SK-N-SH treated with all-trans-retinoic acid at 6 μM for 48 hours (cell line): ENCODE data around the gene SLC3A2.

ENCODE experiments used
- ATAC-seq: fragments of 200-7000 bp; cut with Tn5 transposase; 3 replicates; pipeline ENCODE4 v1.9.1; 2020; ENCODE audit warnings: mild to moderate bottlenecking, moderate library complexity
- ARNTL ChIP-seq: fragments of 450-650 bp; formaldehyde crosslinking; IDR thresholded peaks from 2 replicates; pipeline ENCODE4 v1.5.0; 2020; ENCODE audit warnings: low read depth, mild to moderate bottlenecking, moderate library complexity, borderline replicate concordance
- BACH2 ChIP-seq: fragments of 250-450 bp; sonication (Bioruptor Pico); IDR thresholded peaks from 2 replicates; pipeline ENCODE4 v1.9.0; 2021; ENCODE audit warnings: mild to moderate bottlenecking, borderline replicate concordance
- CSDC2 ChIP-seq: fragments of 250-450 bp; sonication (Bioruptor Pico); IDR thresholded peaks from 2 replicates; pipeline ENCODE4 v1.5.0; 2020; ENCODE audit warnings: mild to moderate bottlenecking, moderate library complexity
- GLIS3 ChIP-seq: fragments of 250-450 bp; sonication (Bioruptor Pico); IDR thresholded peaks from 2 replicates; pipeline ENCODE4 v1.5.0; 2020; ENCODE audit warnings: mild to moderate bottlenecking, moderate library complexity
- ISL1 ChIP-seq: fragments of 250-450 bp; sonication (Bioruptor Pico); IDR thresholded peaks from 2 replicates; pipeline ENCODE4 v2.1.2; 2022; ENCODE audit warnings: mild to moderate bottlenecking, moderate library complexity
- OSR1 ChIP-seq: fragments of 250-450 bp; sonication (Bioruptor Pico); IDR thresholded peaks from 2 replicates; pipeline ENCODE4 v1.8.0; 2022; ENCODE audit warnings: moderate library complexity, mild to moderate bottlenecking, inconsistent platforms
- PPARA ChIP-seq: fragments of 250-450 bp; sonication (Bioruptor Pico); IDR thresholded peaks from 2 replicates; pipeline ENCODE4 v1.5.0; 2020; ENCODE audit warnings: mild to moderate bottlenecking, borderline replicate concordance
- RARB ChIP-seq: fragments of 250-450 bp; sonication (Bioruptor Pico); IDR thresholded peaks from 2 replicates; pipeline ENCODE4 v1.8.0; 2021; ENCODE audit warnings: mild to moderate bottlenecking, moderate library complexity
- SNAI2 ChIP-seq: fragments of 250-450 bp; sonication (Bioruptor Pico); IDR thresholded peaks from 2 replicates; pipeline ENCODE4 v1.5.0; 2020; ENCODE audit warnings: mild to moderate bottlenecking, moderate library complexity
- TCF4 ChIP-seq: fragments of 250-450 bp; sonication (Bioruptor Pico); IDR thresholded peaks from 2 replicates; pipeline ENCODE4 v1.8.0; 2021; ENCODE audit warnings: mild to moderate bottlenecking, moderate library complexity, borderline replicate concordance
- ZC3H10 ChIP-seq: fragments of 250-450 bp; sonication (Bioruptor Pico); IDR thresholded peaks from 2 replicates; pipeline ENCODE4 v1.5.1; 2021; ENCODE audit warnings: mild to moderate bottlenecking, moderate library complexity
- ZFP3 ChIP-seq: fragments of 250-450 bp; sonication (Bioruptor Pico); IDR thresholded peaks from 2 replicates; pipeline ENCODE4 v1.5.0; 2020; ENCODE audit warnings: mild to moderate bottlenecking, moderate library complexity
- ZFP30 ChIP-seq: fragments of 450-650 bp; formaldehyde crosslinking; IDR thresholded peaks from 2 replicates; pipeline ENCODE4 v1.5.0; 2022; ENCODE audit warnings: mild to moderate bottlenecking, moderate library complexity
- ZNF70 ChIP-seq: fragments of 450-650 bp; formaldehyde crosslinking; IDR thresholded peaks from 2 replicates; pipeline ENCODE4 v1.5.0; 2020; ENCODE audit warnings: mild to moderate bottlenecking, moderate library complexity
- ZNF8 ChIP-seq: fragments of 450-650 bp; formaldehyde crosslinking; IDR thresholded peaks from 2 replicates; pipeline ENCODE4 v1.5.0; 2020; ENCODE audit warnings: mild to moderate bottlenecking, moderate library complexity
- TF ChIP-seq, protein P1 (sequence below): fragments of 250-450 bp; sonication (Bioruptor Pico); IDR thresholded peaks from 2 replicates; pipeline ENCODE4 v1.8.0; 2021; ENCODE audit warnings: low read depth, mild to moderate bottlenecking, moderate library complexity, borderline replicate concordance
- TF ChIP-seq, protein P2 (sequence below): fragments of 250-450 bp; sonication (Bioruptor Pico); IDR thresholded peaks from 2 replicates; pipeline ENCODE4 v1.5.0; 2020; ENCODE audit warnings: mild to moderate bottlenecking, moderate library complexity
- TF ChIP-seq, protein P3 (sequence below): fragments of 250-450 bp; sonication (Bioruptor Pico); IDR thresholded peaks from 2 replicates; pipeline ENCODE4 v1.5.1; 2020; ENCODE audit warnings: low read depth, mild to moderate bottlenecking, moderate library complexity
- TF ChIP-seq, protein P4 (sequence below): fragments of 250-450 bp; sonication (Bioruptor Pico); IDR thresholded peaks from 2 replicates; pipeline ENCODE4 v1.5.1; 2021; ENCODE audit warnings: mild to moderate bottlenecking, moderate library complexity
- TF ChIP-seq, protein P5 (sequence below): fragments of 250-450 bp; sonication (Bioruptor Pico); IDR thresholded peaks from 2 replicates; pipeline ENCODE4 v1.8.0; 2020; ENCODE audit warnings: mild to moderate bottlenecking, moderate library complexity, borderline replicate concordance

Gene SLC3A2

DNA sequence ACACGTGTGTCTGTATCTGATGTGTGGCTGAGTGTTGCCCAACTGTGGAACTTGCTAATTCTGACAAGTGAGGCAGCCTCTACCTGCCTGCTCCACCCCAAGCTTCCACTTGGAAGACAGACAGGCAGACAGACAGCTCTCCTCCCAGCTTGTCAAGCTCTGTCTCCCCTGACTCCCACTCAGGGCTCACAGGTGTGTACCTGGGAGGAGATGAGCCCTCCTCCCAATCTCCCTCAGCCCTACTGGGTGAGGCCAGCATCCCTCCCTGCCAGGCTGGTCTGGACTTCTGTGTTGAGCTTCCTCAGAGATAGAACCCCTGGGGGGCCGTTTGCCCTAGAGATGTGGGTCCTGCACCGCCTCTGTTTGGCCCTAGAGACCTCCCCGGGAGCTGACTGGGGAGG, 41.5 kb downstream of the SLC3A2 start:
- TF ChIP-seq GLIS3 (CRISPR knock-in tag), result no peak
- TF ChIP-seq, protein P1, sequence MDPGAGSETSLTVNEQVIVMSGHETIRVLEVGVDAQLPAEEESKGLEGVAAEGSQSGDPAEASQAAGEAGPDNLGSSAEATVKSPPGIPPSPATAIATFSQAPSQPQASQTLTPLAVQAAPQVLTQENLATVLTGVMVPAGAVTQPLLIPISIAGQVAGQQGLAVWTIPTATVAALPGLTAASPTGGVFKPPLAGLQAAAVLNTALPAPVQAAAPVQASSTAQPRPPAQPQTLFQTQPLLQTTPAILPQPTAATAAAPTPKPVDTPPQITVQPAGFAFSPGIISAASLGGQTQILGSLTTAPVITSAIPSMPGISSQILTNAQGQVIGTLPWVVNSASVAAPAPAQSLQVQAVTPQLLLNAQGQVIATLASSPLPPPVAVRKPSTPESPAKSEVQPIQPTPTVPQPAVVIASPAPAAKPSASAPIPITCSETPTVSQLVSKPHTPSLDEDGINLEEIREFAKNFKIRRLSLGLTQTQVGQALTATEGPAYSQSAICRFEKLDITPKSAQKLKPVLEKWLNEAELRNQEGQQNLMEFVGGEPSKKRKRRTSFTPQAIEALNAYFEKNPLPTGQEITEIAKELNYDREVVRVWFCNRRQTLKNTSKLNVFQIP (CRISPR knock-in tag), result no peak
- no peak for TF ChIP-seq OSR1 (CRISPR knock-in tag)
- TF ChIP-seq RARB (CRISPR knock-in tag), result no peak
- TF ChIP-seq ZNF8 (CRISPR knock-in tag), result no peak
- TF ChIP-seq, protein P2, sequence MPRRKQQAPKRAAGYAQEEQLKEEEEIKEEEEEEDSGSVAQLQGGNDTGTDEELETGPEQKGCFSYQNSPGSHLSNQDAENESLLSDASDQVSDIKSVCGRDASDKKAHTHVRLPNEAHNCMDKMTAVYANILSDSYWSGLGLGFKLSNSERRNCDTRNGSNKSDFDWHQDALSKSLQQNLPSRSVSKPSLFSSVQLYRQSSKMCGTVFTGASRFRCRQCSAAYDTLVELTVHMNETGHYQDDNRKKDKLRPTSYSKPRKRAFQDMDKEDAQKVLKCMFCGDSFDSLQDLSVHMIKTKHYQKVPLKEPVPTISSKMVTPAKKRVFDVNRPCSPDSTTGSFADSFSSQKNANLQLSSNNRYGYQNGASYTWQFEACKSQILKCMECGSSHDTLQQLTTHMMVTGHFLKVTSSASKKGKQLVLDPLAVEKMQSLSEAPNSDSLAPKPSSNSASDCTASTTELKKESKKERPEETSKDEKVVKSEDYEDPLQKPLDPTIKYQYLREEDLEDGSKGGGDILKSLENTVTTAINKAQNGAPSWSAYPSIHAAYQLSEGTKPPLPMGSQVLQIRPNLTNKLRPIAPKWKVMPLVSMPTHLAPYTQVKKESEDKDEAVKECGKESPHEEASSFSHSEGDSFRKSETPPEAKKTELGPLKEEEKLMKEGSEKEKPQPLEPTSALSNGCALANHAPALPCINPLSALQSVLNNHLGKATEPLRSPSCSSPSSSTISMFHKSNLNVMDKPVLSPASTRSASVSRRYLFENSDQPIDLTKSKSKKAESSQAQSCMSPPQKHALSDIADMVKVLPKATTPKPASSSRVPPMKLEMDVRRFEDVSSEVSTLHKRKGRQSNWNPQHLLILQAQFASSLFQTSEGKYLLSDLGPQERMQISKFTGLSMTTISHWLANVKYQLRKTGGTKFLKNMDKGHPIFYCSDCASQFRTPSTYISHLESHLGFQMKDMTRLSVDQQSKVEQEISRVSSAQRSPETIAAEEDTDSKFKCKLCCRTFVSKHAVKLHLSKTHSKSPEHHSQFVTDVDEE (CRISPR knock-in tag), result no peak
- no peak for TF ChIP-seq BACH2 (CRISPR knock-in tag)
- TF ChIP-seq TCF4 (CRISPR knock-in tag), result no peak
- TF ChIP-seq ZNF70 (CRISPR knock-in tag), result no peak
- no peak for TF ChIP-seq CSDC2 (CRISPR knock-in tag)
- no peak for TF ChIP-seq SNAI2
- TF ChIP-seq ARNTL (CRISPR knock-in tag), result no peak
- no peak for TF ChIP-seq ZFP3 (CRISPR knock-in tag)
- TF ChIP-seq ZC3H10 (CRISPR knock-in tag), result no peak
- TF ChIP-seq, protein P3, sequence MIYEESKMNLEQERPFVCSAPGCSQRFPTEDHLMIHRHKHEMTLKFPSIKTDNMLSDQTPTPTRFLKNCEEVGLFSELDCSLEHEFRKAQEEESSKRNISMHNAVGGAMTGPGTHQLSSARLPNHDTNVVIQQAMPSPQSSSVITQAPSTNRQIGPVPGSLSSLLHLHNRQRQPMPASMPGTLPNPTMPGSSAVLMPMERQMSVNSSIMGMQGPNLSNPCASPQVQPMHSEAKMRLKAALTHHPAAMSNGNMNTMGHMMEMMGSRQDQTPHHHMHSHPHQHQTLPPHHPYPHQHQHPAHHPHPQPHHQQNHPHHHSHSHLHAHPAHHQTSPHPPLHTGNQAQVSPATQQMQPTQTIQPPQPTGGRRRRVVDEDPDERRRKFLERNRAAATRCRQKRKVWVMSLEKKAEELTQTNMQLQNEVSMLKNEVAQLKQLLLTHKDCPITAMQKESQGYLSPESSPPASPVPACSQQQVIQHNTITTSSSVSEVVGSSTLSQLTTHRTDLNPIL (CRISPR knock-in tag), result no peak
- TF ChIP-seq, protein P4, sequence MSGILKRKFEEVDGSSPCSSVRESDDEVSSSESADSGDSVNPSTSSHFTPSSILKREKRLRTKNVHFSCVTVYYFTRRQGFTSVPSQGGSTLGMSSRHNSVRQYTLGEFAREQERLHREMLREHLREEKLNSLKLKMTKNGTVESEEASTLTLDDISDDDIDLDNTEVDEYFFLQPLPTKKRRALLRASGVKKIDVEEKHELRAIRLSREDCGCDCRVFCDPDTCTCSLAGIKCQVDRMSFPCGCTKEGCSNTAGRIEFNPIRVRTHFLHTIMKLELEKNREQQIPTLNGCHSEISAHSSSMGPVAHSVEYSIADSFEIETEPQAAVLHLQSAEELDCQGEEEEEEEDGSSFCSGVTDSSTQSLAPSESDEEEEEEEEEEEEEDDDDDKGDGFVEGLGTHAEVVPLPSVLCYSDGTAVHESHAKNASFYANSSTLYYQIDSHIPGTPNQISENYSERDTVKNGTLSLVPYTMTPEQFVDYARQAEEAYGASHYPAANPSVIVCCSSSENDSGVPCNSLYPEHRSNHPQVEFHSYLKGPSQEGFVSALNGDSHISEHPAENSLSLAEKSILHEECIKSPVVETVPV (CRISPR knock-in tag), result no peak
- TF ChIP-seq ZFP30 (CRISPR knock-in tag), result no peak
- TF ChIP-seq PPARA (CRISPR knock-in tag), result no peak
- no peak; the same call in 2 of the 3 replicates for ATAC-seq

DNA sequence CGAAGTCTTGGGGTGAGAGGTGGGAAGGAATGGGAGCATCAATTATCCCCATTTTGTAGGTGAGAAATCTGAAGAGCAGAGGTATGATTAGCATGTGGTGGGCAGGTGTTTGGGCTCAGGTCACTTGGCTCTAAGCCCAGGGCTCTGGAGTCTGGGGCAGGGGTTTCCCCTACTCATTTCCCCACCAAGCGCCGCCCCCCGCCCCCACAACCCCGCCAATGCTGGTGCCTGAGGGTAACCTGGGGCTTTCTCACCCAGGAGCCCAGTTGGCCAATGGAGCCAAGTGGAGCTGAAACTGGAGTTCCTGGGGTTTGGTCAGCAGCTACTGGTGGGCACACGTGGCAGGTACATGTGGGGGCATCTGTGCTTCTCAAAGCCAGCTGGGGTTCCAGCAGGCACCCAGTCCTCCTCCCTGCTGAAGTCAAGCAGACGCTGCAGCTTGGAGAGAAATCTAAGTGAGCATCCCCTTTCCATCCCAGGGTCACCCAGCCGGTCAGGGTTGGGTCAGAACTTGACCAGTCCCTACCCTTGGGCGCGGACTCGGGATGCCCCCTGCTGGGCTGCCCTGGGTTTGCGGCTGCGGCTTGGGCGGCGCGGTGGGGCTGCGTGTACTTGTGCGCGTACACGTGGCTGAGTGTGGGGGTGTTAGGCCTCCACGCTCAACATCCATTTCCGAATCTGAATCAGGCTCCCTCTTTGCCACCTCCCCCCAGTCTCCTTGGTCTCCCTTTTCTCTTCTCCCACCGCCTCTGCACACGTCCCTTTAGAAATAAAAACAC, 42.1 kb downstream of the SLC3A2 start:
- TF ChIP-seq, protein P5, sequence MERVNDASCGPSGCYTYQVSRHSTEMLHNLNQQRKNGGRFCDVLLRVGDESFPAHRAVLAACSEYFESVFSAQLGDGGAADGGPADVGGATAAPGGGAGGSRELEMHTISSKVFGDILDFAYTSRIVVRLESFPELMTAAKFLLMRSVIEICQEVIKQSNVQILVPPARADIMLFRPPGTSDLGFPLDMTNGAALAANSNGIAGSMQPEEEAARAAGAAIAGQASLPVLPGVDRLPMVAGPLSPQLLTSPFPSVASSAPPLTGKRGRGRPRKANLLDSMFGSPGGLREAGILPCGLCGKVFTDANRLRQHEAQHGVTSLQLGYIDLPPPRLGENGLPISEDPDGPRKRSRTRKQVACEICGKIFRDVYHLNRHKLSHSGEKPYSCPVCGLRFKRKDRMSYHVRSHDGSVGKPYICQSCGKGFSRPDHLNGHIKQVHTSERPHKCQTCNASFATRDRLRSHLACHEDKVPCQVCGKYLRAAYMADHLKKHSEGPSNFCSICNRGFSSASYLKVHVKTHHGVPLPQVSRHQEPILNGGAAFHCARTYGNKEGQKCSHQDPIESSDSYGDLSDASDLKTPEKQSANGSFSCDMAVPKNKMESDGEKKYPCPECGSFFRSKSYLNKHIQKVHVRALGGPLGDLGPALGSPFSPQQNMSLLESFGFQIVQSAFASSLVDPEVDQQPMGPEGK (CRISPR knock-in tag), result no peak
- TF ChIP-seq ISL1, result no peak
- TF ChIP-seq, protein P4 (CRISPR knock-in tag), result no peak
- no peak for TF ChIP-seq ZNF8 (CRISPR knock-in tag)
- TF ChIP-seq RARB (CRISPR knock-in tag), result no peak
- no peak for ATAC-seq
